ENCODE results near the gene FOSL1. TPM values are rescaled to one million over a fixed set of nuclear protein-coding genes. Genes with fewer than 3 reads are reported as not detected.

Gene FOSL1
- total RNA-seq, 6 donors from 2014 or later: 1.8 to 16.9 (median 8.2) TPM

- H3K4me1 ChIP-seq: peaks cover 22 to 56% (median 40%) of the 10 kb centered on the region in 4 donors
- H3K27me3 ChIP-seq: no peaks in the 10 kb centered on the region
- peak within 1 kb of the TSS; percentile 90 to 99 (median 96) for H3K27ac ChIP-seq
- DNase-seq: peak; percentile 98
- WGBS, 2 donors: 1% methylated on average over 15 to 45 of the region's 78 CpGs
- peaks cover 13 to 49% (median 43%) of the 10 kb centered on the region in 4 donors for H3K36me3 ChIP-seq
- H3K9me3 ChIP-seq: no peaks in the 10 kb centered on the region
- H3K4me3 ChIP-seq: peak within 1 kb of the TSS; percentile 66 to 98 (median 88)
- ATAC-seq (ENCODE audit: low FRiP score in 2 of 2): peak; percentile 81 to 92
- TF ChIP-seq EP300 (IDR thresholded peaks at IDR 0.05): peak in 1 of 4 donors; percentile 33
- TF ChIP-seq POLR2A (IDR thresholded peaks at IDR 0.05): peak in 2 of 4 donors; percentile 71 to 85
- TF ChIP-seq CTCF (IDR thresholded peaks at IDR 0.05): peak; percentile 76 to 96 (median 88)
- TF ChIP-seq POLR2AphosphoS5 (IDR thresholded peaks at IDR 0.05): peak; percentile 82 to 93
These were observed 39.7 kb downstream of the FOSL1 start, which contains the start of gene MUS81 for GRCh38 chr11:65860278-65861164. Gene MUS81 (plus strand): TSS chr11:65860433. CDS start chr11:65860754, 321 bp downstream.

DNA sequence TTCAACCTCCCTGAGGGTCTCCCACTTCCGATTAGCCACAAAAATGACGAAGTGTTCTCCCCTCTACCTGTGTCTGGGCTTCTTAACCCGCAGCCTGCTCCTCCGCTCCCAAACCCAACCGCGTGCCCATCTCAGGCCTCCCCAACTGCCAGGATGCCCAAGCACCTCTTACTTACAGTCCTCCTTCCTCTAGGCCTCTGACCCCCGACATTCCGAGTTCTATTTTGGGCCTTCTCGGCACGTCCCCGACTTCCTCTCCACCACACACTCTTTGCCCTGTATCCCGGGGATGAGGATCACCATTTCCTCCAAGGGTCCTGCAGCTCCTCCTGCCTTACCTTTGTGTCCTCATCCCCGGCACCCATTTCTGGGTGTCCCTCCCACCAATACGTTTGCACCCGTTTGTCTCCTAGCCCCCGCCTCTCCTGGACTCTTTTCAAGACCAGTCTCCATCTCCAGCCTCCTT lies 40.3 kb downstream of the FOSL1 start:
- DNase-seq (no peak), ATAC-seq (ENCODE audit: low FRiP score in 2 of 2) (no peak)
- WGBS, 2 donors: 1% methylated on average over 16 of the region's 16 CpGs
- Histone ChIP-seq H3K4me1 (peaks cover 29 to 63% (median 43%) of the 10 kb centered on the region in 4 donors), H3K4me3 (peak overlapping the region; percentile 66 to 98 (median 88)), H3K27ac (peak overlapping the region; percentile 90 to 99 (median 96)), H3K9me3 (no peaks in the 10 kb centered on the region), H3K27me3 (no peaks in the 10 kb centered on the region), H3K36me3 (peaks cover 14 to 49% (median 43%) of the 10 kb centered on the region in 4 donors)
- TF ChIP-seq POLR2A (IDR thresholded peaks at IDR 0.05) (peak in 1 of 4 donors; percentile 9), CTCF (IDR thresholded peaks at IDR 0.05) (no peak), POLR2AphosphoS5 (IDR thresholded peaks at IDR 0.05) (no peak)

GRCh38 chr11:65859095-65859811 lies 40.9 kb downstream of the FOSL1 start:
- peak in 3 of 4 donors; percentile 69 to 90 (median 88) for TF ChIP-seq POLR2A (IDR thresholded peaks at IDR 0.05)
- TF ChIP-seq POLR2AphosphoS5 (IDR thresholded peaks at IDR 0.05): peak; percentile 88 to 95
- TF ChIP-seq EP300 (IDR thresholded peaks at IDR 0.05): no peak
- TF ChIP-seq CTCF (IDR thresholded peaks at IDR 0.05): no peak
- Histone ChIP-seq H3K27me3 (no peaks in the 10 kb centered on the region), H3K4me3 (peak overlapping the region; percentile 66 to 98 (median 88)), H3K36me3 (peaks cover 13 to 49% (median 43%) of the 10 kb centered on the region in 4 donors), H3K4me1 (peaks cover 30 to 66% (median 45%) of the 10 kb centered on the region in 4 donors), H3K9me3 (no peaks in the 10 kb centered on the region), H3K27ac (peak overlapping the region; percentile 90 to 99 (median 96))
- DNase-seq (peak; percentile 99 to 100), ATAC-seq (ENCODE audit: low FRiP score in 2 of 2) (peak; percentile 83 to 93)
- WGBS, 2 donors: 0 to 1% methylated on average over 8 to 39 of the region's 46 CpGs

GRCh38 chr11:65858681-65859087 lies 41.5 kb downstream of the FOSL1 start:
- H3K4me3 ChIP-seq: peak overlapping the region; percentile 62 to 98 (median 72)
- no peaks in the 10 kb centered on the region for H3K9me3 ChIP-seq
- H3K4me1 ChIP-seq: peaks cover 30 to 67% (median 46%) of the 10 kb centered on the region in 4 donors
- ATAC-seq (ENCODE audit: low FRiP score in 2 of 2) (no peak), DNase-seq (no peak)
- H3K27me3 ChIP-seq: no peaks in the 10 kb centered on the region
- TF ChIP-seq CTCF (IDR thresholded peaks at IDR 0.05) (no peak), EP300 (IDR thresholded peaks at IDR 0.05) (no peak), POLR2AphosphoS5 (IDR thresholded peaks at IDR 0.05) (no peak), POLR2A (IDR thresholded peaks at IDR 0.05) (no peak)
- H3K36me3 ChIP-seq: peaks cover 13 to 49% (median 43%) of the 10 kb centered on the region in 4 donors
- H3K27ac ChIP-seq: peak overlapping the region; percentile 90 to 99 (median 96)
- 0 to 1% methylated on average over 10 of the region's 10 CpGs for WGBS, 2 donors

All from upper lobe of left lung (tissue), 6 donors.